ENCODE measurements around the gene MAML2.

The MAML2 gene

DNA sequence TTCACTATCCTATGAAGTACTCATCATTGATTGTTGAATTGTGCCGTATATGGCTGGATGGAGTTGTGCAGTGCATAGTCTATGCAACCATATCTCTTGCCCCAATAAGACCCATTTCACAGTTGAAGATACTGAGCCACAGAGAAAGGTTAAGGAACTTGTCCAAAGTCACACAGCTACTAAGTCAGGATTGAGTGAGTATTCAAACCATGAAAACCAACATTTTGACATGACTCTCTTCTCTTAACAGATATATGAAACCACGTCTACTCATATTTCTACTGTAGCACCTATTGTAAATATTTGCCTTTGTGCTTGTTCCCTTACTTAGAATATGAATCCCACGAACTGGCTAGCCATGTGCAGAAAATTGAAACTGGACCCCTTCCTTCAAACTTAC is 58.1 kb downstream of the MAML2 start:
- DNase-seq (ENCODE audit: insufficient read length, low spot score) = no peak
- no peak for FAIRE-seq
- TF ChIP-seq, protein P1, sequence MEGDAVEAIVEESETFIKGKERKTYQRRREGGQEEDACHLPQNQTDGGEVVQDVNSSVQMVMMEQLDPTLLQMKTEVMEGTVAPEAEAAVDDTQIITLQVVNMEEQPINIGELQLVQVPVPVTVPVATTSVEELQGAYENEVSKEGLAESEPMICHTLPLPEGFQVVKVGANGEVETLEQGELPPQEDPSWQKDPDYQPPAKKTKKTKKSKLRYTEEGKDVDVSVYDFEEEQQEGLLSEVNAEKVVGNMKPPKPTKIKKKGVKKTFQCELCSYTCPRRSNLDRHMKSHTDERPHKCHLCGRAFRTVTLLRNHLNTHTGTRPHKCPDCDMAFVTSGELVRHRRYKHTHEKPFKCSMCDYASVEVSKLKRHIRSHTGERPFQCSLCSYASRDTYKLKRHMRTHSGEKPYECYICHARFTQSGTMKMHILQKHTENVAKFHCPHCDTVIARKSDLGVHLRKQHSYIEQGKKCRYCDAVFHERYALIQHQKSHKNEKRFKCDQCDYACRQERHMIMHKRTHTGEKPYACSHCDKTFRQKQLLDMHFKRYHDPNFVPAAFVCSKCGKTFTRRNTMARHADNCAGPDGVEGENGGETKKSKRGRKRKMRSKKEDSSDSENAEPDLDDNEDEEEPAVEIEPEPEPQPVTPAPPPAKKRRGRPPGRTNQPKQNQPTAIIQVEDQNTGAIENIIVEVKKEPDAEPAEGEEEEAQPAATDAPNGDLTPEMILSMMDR (IDR thresholded peaks at IDR 0.05; ENCODE audit: insufficient read depth, missing control alignments) = no peak

DNA sequence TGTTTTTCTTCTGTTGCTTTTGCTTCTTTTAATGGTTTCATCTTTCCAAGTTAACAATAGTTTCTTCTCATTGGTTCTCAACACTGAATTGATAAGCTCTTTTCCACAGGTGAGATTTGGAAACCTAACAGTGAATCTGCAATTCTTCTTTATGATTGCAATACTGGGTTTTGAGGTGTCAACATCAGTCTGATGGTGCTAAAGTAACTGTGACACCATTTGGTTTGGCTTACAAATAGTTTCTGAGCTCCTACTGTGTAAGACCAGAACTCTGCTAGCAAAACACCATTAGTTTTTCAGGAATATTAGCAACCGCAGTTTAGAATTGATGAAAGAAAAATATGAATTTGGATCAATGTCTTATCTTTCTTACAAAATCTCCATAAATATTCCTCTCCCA is 58.6 kb downstream of the MAML2 start:
- TF ChIP-seq, protein P1 (IDR thresholded peaks at IDR 0.05; ENCODE audit: insufficient read depth, missing control alignments) = no peak
- DNase-seq (ENCODE audit: insufficient read length, low spot score) = no peak
- no peak for FAIRE-seq

DNA sequence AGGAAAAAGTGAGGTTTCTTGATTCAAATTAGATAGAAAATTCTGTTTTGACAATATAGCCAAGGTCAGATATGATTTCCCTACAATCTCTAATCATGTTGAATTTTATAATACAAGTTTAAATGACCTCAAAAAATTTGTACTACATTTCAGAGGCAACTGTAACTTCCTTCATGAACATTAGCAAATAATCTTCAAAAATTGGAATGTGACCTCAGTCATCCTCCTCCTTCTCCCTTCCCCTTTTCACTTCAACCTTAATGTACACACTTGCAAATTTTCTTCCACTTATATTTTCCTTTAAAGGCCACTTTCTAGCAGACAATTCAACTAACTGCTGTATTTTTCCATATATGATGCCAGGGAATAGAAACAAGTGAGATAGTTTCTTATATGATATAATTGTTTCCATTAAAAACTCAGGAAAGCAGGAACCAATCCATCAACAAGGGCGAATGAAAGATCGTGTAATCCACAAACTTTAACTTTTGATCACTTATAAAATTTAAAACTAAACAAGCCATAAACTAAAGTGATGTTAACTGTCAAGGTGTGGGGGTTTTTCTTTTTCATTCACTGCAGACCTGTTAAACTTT is 60.3 kb downstream of the MAML2 start:
- TF ChIP-seq, protein P1 (IDR thresholded peaks at IDR 0.05; ENCODE audit: insufficient read depth, missing control alignments) = no peak
- FAIRE-seq (no peak), DNase-seq (ENCODE audit: insufficient read length, low spot score) (no peak)

DNA sequence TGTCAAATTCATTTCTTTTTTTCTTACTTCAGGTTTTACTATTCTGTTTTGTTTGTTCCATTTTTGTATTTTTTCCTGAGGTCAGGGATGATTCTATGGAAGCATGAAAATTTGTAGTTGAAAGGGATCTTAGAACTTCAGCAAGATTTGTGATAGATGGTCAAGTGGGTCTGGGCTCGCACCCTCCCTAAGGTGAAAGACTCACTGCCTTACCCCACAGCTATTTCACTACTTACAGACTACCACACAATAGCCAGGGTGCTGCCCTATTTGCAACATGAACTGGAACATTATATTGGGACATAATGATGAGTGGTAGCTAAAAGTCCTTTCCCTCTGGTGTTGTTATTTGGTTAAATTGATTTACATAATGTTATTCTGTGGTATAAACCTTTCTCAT is 62.6 kb downstream of the MAML2 start:
- DNase-seq (ENCODE audit: insufficient read length, low spot score) = no peak
- no peak for FAIRE-seq
- TF ChIP-seq, protein P1 (IDR thresholded peaks at IDR 0.05; ENCODE audit: insufficient read depth, missing control alignments) = no peak

DNA sequence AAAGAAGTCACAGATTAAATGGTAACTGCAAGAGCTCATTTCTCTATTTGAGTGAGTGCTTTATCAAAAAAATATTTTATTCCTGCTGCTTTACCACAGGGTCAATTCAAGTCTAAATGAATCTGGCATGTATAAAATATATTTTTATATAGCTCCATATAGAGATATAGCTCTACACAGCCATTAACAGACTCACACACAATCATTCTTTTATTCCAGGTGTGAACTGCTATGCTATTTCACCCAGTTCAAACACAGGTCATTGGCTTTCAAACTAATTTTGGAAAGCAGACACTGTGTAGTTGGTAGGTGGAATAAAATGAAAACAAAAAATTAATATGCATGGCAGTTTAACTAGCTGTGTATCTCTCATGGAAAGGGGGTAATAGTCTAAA is 63.1 kb downstream of the MAML2 start:
- FAIRE-seq (no peak), DNase-seq (ENCODE audit: insufficient read length, low spot score) (no peak)
- TF ChIP-seq, protein P1 (IDR thresholded peaks at IDR 0.05; ENCODE audit: insufficient read depth, missing control alignments) = no peak

DNA sequence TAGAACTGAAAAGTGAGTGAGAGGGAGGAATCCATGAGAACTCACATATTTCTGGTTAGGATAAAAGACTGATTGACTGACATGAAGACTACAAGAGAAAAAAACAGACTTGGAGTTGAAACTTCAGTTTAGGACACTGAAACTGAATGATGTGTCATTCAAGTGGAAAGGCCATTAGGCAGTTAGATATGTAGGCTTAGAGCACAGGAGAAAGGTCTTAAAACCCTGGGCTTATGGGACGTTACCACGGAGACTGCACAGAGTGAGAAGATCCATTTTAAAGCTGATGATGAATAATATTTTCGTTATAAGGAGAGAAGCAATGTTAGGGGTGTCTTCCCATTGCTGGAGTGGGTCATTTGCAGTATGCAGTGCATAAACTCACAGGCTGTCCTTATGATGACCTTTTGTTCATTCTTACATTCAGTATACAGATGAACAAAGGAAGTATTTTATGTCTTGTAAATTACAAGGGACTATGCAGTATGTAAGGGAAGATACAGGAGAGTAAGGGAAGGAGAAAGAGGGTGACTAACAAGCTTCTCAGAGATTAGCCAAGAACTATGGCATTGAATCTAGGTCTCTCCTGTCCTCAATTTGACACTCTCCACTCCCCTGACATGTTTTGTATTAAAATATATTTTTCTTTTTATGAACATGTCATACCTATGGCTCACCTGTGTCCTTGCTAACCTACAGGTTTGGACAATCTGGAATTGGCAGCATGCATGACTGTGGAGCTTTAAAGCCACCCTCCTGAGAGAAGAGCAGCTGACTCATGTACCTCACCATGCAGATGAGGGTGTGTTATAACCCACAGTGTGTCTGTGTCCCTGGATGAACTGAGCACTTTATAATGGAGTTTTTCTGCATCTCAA is 63.7 kb downstream of the MAML2 start:
- TF ChIP-seq, protein P1 (IDR thresholded peaks at IDR 0.05; ENCODE audit: insufficient read depth, missing control alignments) = no peak
- FAIRE-seq (no peak), DNase-seq (ENCODE audit: insufficient read length, low spot score) (no peak)
